GM18499 (cell line): ENCODE data around the gene OS9.
"Not testable (repeated sequence)": the region's sequence is repeated elsewhere in the genome, so short reads cannot be mapped to it uniquely, and the experiment has no call there.

ENCODE experiments used
- ATAC-seq: cut with Tn5 transposase; IDR thresholded peaks from one replicate; pipeline ENCODE4 v1.9.1; 2021; ENCODE audit warnings: moderate number of reproducible peaks; ENCODE audit not compliant: insufficient read depth, unreplicated experiment

The OS9 gene

DNA sequence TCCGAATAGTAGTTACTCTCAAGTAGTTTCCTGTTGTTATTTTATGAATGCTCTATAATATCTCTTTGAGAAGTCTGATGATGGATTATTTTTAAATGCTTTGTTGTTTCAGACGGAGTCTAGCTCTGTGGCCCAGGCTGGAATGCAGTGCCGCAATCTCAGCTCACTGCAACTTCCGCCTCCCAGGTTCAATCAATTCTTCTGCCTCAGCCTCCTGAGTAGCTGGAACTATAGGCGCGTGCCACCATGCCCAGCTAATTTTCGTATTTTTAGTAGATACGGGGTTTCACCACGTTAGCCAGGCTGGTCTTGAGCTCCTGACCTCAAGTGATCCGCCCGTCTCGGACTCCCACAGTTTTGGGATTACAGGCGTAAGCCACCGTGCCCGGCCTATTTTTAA lies 1.4 kb upstream of the OS9 start:
- ATAC-seq, result no peak

DNA sequence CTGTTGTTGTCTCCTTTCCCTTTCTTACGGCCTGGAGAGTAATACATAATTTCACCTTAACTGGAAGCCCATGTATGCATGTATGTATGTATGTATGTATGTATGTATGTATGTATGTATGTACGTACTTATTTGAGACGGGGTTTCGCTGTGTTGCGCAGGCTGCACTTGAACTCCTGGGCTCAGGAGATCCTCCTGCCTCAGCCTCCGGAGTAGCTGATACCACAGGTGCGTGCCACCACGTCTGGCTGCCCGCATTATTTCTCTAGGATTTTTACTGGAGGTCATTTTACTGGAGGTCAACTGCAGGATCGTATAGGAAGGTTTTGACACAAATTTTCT lies 644 bp upstream of the OS9 start:
- ATAC-seq, result no peak

DNA sequence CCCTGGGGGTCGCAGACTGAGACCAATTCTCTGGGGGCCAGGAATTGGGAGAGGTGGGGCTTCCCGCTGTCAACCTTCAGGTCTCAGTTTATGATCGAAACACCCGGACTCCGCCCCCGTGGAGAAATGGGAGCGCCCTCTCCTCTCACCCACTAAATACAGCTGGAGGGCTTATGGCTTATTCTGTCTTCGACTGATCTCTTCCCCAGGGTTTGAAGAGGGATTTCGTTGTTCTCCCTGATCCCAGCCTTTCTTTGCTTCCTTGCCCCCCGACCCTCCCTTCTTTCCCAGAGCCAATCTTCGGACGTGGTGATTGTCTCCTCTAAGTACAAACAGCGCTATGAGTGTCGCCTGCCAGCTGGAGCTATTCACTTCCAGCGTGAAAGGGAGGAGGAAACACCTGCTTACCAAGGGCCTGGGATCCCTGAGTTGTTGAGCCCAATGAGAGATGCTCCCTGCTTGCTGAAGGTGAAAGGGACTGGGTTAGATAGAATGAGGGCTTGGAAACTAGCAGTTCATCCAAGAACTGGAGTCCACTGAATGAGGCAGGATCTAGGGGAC lies 607 bp downstream of the OS9 start:
- no peak for ATAC-seq

DNA sequence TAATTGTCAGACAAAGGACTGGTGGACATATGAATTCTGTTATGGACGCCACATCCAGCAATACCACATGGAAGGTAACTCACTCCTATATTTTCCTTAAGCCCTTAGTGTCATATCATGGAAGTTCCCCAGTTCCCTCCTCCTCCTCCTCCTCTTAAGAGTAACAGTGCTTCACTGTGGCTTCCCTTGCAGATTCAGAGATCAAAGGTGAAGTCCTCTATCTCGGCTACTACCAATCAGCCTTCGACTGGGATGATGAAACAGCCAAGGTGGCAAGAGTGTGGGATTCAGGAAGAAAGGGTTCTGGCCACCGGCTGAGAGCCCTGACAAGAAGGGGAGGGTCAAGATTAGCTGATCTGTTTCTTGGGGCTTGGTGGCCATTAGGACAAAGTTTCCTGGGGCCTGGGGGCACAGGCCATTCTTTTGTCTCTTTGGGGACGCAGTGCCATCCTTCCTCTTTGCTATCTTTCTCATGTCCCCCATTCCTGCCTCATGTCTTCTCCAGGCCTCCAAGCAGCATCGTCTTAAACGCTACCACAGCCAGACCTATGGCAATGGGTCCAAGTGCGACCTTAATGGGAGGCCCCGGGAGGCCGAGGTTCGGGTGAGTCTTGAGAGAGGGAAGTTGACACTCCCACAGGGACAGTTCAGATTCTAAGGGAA lies 2.0 kb downstream of the OS9 start:
- no peak for ATAC-seq

DNA sequence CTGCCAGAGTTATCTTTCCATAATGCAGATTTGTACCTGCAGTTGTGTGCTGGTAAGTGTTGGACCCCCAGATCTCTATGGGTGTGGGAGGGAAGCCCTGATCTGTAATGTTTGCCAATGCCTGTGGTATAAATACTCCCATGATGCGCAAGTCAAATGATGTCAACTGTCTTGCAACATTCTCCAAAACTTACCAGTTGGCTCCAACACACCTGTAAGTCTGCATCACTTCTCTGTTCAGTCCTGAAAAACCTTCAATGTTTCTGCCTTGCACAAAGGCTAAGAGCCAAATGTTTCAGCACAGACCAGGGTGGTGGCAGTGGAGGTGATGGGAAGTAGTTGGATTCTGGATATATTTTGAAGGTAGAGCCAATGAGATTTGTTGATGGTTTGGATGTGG lies 3.1 kb downstream of the OS9 start:
- ATAC-seq, result no peak

DNA sequence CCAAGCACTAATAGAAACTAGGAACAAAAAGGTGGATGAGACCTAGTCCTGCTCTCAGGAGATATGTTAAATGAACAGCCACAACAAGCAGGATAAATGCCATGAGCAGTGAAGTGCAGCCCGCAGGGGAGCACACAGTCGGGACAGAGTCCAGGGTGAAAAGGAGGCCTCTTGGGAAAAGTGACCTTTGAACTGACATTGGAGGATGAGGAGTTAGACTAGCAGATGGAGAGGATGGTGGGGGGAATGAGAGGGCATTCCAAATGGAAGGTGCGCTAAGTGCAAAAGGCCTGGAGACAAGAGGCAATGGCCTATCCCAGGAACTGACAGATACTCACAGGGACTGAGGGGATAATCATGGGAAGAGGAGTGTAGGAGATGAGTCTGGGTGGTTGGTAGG lies 4.5 kb downstream of the OS9 start:
- no peak for ATAC-seq

DNA sequence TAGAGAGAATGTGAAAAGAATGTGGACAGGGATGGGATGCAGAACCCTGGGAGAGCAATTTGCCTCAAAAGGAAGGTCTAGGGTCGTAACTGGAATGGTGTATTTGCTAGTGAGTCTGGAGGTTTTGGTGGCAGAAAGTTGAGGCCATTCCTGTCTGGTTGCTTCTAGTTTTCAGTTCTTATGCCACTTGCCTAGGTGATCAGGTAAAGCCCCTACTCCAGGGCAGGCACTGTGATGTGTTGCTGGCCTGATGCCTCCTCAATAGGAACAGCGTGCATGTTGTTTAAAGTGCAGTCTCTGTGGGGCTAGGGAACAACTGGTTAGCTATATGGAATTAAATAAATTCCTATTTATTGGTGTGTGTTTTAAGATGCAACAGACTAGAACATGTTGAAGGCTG lies 6.4 kb downstream of the OS9 start:
- no peak for ATAC-seq

DNA sequence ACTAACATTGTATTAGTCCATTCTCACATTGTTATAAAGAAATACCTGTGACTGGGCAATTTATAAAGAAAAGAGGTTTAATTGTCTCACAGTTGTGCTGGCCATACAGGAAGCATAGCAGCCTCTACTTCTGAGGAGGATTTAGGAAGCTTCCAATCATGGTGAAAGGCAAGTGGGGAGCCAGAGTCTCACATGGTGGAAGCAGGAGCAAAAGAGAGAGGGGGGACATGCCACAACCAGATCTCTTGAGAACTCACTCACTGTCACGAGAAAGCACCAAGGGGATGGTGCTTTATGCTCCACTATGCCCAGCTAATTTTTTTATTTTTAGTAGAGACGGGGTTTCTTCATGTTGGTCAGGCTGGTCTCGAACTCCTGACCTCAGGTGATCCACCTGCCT lies 13.3 kb downstream of the OS9 start:
- ATAC-seq, result no peak

DNA sequence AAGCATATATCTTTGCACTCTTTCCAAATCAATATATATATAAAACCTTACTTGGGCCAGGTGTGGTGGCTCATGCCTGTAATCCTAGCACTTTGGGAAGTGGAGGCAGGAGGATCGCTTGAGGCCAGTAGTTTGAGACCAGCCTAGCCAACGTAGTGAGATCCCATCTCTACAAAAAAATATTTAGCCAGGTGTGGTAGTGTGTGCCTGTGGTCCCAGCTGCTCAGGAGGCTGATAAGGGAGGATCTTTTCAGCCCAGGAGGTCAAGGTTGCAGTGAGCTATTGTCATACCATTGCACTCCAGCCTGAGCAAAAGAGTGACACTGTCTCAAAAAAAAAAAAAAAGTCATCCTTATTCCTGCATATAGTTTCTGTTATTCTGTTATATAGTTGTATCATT lies 14.4 kb downstream of the OS9 start:
- no peak for ATAC-seq

DNA sequence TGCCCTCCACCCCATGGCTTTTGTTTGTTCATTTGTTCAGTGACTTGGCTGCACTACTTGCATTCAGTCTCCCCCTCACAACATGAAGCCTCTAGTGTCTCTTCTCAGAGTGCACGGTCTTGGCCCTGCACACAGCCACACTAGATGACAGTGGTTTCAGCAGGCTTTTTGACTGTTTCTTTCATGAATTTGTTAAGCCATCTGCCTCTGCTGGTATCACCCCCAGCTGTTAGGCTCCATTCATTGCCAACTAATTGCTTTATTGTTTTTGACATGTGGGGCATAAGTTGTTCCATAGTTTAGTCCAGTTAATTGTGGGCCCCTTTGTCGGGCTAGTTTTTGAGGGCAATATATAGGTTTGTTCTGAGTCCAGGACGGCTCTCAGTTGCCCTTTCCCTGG lies 18.8 kb downstream of the OS9 start:
- ATAC-seq, result no peak

DNA sequence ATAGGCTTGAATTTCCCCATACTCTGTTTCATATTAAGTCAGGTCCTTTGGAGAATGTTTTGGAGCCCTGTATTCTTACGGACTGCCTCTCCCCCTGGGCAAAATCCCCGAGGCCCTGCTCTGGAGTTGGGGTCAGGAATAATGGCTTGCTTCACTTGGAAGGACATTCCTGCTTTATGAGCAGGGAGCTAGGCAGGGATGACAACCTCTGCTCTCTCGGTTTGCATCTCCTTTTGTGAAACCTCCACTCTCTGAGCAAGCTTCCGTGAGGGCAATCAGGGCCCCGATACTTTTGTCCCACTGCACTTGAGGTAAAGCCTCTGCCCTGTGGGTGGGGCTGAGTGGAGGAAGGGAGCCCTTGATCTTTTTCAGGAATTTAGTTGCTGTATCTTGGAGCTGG lies 19.3 kb downstream of the OS9 start:
- no peak for ATAC-seq

DNA sequence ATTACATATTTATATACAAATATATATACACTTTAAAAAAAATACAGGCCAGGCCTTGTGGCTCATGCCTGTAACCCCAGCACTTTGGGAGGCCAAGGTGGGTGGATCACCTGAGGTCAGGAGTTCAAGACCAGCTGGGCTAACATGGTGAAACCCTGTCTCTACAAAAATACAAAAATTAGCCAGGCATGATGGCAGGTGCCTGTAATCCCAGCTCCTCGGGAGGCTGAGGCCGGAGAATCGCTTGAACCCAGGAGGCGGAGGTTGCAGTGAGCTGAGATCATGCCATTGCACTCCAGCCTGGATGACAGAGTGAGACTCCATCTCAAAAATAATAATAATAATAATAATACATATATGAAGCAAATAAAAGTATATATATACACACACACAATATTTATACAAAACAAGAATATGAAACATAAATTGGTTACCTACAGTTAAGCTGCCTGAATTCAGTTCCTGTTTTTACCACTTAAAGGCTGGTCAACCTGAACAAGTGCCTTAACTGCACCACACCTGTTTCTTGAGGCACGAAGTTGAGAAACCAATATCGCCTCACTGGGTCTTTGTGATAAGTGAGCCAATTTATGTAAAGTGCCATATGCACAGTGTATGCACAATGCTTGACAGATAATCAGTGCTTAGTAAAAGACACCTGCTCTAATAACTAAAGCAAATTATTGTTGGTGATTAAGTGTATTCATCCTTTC lies 21.3 kb downstream of the OS9 start:
- not testable (repeated sequence) for ATAC-seq

DNA sequence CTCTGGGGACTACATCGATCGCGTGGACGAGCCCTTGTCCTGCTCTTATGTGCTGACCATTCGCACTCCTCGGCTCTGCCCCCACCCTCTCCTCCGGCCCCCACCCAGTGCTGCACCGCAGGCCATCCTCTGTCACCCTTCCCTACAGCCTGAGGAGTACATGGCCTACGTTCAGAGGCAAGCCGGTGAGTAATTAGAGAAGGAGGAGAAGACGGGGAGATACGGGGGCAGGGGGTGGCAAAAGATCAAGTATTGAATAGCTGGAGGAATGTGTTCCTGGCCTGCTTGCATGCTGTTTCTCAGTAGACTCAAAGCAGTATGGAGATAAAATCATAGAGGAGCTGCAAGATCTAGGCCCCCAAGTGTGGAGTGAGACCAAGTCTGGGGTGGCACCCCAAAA lies 21.9 kb downstream of the OS9 start:
- no peak for ATAC-seq

DNA sequence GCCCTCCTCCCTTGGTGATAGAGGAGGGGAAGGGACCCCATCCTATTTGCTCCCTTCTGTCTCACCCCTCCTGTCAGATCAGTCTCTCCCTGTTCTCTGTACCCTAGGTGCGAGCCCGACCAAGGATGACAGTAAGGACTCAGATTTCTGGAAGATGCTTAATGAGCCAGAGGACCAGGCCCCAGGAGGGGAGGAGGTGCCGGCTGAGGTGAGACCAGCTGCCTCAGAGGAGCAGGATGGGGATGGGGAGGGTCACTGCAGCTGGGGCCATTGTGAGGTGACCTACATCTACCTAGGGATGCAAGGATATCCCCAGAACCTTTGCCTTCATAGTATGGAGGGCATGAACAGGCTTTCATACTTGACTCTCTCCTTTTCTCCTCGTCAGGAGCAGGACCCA lies 22.4 kb downstream of the OS9 start:
- ATAC-seq, result no peak

DNA sequence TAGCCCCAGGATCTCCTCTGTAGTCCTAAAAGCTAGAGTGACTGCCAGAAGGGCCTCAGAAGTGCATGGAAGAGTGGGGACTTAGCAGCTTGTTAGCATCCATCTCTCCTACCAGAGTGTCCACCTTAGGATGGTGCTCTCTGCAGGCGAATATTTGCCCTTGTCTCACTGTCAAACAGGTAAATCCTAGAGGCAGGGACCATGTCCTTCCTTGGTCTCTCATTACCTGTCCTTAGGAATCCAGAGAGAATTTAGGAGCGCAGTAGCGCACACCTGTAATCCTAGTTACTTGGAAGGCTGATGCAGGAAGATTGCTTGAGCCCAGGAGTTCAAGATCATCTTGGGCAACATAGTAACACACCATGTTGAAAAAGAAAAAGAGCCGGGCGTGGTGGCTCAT lies 23.2 kb downstream of the OS9 start:
- no peak for ATAC-seq

DNA sequence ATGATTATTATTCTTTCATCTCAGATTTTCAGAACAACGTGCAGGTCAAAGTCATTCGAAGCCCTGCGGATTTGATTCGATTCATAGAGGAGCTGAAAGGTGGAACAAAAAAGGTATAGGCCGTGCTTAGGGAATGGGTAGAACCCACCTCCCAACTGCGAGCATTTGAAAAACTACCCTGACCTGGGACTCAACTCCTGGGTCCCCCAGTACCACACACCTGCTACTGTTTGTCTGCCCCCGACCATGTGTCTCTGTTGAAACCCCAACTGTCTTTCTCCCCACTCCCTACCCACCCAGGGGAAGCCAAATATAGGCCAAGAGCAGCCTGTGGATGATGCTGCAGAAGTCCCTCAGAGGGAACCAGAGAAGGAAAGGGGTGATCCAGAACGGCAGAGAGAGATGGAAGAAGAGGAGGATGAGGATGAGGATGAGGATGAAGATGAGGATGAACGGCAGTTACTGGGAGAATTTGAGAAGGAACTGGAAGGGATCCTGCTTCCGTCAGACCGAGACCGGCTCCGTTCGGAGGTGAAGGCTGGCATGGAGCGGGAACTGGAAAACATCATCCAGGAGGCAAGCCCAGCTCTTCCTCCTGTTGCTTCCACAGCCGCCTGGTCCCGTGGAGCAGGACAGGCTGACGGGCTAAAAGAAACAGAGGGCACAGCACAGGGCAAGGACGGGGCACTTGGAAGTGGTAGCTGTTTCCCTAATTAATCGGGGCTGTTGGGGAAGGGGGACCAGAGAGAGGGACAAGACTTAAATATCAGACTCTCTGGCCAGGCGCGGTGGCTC lies 24.1 kb downstream of the OS9 start:
- ATAC-seq, result no peak

DNA sequence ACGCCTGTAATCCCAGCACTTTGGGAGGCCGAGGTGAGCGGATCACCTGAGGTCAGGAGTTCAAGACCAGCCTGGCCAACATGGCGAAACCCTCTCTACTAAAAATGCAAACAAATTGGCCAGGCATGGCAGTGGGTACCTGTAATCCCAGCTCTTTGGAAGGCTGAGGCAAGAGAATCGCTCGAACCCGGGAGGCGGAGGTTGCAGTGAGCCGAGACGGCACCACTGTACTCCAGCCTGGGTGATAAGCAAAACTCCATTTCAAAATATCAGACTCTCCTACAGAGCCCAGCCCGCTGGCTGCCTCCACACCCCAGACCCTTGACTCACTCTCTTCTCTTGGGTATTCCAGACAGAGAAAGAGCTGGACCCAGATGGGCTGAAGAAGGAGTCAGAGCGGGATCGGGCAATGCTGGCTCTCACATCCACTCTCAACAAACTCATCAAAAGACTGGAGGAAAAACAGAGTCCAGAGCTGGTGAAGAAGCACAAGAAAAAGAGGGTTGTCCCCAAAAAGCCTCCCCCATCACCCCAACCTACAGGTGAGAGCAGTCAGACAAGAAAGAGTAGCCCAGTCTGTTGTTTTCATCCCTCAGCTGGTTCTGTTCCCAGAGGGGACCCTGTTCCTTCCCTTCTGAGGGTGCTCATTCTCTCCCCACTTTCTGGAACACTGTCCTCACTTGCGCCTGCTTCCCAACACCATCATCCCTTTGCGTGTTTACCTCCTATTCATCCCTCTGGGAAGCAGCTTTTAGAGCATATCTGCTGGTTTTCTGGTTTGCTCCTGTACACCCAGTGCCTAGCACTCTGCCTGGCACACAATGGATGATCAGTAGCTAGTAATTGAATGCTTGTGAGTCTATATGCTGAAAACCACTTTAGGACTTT lies 25.0 kb downstream of the OS9 start:
- ATAC-seq, result no peak

DNA sequence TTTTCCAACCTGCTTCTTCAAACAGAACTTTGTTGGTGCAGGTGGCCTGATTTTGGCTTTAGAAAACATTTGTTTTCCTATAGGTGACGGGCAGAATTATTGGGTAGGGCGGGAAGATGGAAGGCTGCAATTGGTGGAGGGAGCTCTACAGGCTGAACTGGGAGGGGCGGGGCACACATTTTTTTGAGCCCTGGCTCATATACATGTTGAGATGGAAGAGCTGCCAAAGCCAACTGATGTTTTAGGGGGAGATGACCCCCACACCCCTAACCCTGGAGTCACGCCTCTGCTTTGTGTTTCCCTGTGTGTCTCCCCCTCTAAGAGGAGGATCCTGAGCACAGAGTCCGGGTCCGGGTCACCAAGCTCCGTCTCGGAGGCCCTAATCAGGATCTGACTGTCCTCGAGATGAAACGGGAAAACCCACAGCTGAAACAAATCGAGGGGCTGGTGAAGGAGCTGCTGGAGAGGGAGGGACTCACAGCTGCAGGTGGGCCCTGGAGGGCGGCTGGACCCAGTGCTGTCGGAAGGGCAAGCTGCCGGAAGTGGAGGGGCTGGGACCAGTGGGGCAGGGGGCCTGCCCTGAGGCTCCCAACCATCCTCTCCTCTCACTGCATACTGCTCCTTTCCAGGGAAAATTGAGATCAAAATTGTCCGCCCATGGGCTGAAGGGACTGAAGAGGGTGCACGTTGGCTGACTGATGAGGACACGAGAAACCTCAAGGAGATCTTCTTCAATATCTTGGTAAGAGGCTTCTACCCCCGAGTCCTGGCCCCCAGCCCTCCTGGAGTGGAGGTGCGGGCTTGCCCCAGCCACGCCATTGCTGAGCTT lies 26.1 kb downstream of the OS9 start:
- no peak for ATAC-seq
